BLaER1 treated with 17β-estradiol and CSF1 and Interleukin-3, amounts not matched to agents 10 nM and 100 nM (cell line): ENCODE results near the gene CCDC85A.

ENCODE experiments used
- H3K27ac ChIP-seq, 11 experiments: shearing (Covaris generic); formaldehyde crosslinking; 2 replicates each; pipeline ENCODE4 v1.8.1; 2022
- H3K27me3 ChIP-seq, 11 experiments: shearing (Covaris generic); formaldehyde crosslinking; 2 replicates each; pipeline ENCODE4 v1.8.1; 2022
- H3K36me3 ChIP-seq, 11 experiments: shearing (Covaris generic); formaldehyde crosslinking; 2 replicates each; pipeline ENCODE4 v1.8.1; 2022
- H3K4me1 ChIP-seq, 10 experiments: shearing (Covaris generic); formaldehyde crosslinking; 2 replicates each; pipeline ENCODE4 v1.8.1; 2022
- H3K4me2 ChIP-seq, 11 experiments: shearing (Covaris generic); formaldehyde crosslinking; 2 replicates each; pipeline ENCODE4 v1.8.1; 2022
- H3K4me3 ChIP-seq, 10 experiments: shearing (Covaris generic); formaldehyde crosslinking; 2 replicates each; pipeline ENCODE4 v1.8.1; 2022
- H3K9ac ChIP-seq, 11 experiments: shearing (Covaris generic); formaldehyde crosslinking; 2 replicates each; pipeline ENCODE4 v1.8.1; 2022
- H3K9me3 ChIP-seq, 11 experiments: shearing (Covaris generic); formaldehyde crosslinking; replicated peaks in 1 of 11; 2 replicates each; pipeline ENCODE4 v1.8.1; 2022
- H4K20me1 ChIP-seq, 11 experiments: shearing (Covaris generic); formaldehyde crosslinking; 2 replicates each; pipeline ENCODE4 v1.8.1; 2022
- Cebpa-rat ChIP-seq, 11 experiments: shearing (Covaris generic); IDR thresholded peaks; 2 replicates each; pipeline ENCODE4 v1.8.1; 2022

CCDC85A gene

DNA sequence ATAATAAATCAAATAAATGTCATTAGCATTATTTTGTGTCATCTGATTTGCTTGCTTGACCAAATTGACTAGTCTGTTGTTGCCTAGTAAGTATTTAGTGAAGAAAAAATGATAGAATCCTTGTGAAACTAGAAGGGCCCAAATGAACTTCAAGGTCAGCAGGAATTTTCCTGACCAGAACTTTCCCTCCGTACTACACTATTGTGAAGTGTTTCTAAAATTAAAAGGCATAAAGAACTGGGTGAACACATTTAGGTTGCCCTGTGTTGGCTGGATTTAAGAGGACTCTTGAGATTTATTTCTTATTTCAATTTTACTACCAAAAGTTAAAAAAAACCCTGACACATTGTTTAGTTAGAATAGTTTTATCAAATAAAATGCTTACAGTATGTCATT is 142.6 kb downstream of the CCDC85A start:
- no peak for TF ChIP-seq Cebpa-rat (IDR thresholded peaks at IDR 0.05)
- H3K4me3 ChIP-seq = no peak overlapping the region
- no peaks in the 10 kb centered on the region for H3K36me3 ChIP-seq
- no peaks in the 10 kb centered on the region for H3K9me3 ChIP-seq
- no peaks in the 10 kb centered on the region for H3K27me3 ChIP-seq
- H3K9ac ChIP-seq = no peak overlapping the region
- no peaks in the 10 kb centered on the region for H3K4me1 ChIP-seq
- no peaks in the 10 kb centered on the region for H4K20me1 ChIP-seq
- no peak overlapping the region for H3K4me2 ChIP-seq
- H3K27ac ChIP-seq = no peak overlapping the region

DNA sequence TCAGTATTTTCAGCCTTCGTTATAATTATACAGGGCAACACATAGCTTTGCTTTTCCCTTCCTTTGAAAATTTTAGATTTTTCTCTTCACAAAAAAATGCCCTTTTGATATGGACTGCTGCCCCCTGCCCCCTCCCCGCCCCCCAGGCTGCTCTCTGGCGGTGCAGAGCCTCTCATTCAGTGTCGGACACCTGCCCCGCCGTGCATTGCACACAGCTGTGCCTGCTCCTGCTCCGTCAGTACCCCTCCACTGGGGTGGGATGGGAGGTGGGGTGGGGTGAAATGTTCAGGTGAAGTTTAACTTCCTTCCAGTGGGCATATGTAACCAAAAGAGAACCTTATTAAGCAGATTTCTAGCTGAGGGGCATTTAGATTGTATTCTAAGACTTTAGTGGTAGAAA is 148.0 kb downstream of the CCDC85A start:
- H3K9me3 ChIP-seq = no peaks in the 10 kb centered on the region

DNA sequence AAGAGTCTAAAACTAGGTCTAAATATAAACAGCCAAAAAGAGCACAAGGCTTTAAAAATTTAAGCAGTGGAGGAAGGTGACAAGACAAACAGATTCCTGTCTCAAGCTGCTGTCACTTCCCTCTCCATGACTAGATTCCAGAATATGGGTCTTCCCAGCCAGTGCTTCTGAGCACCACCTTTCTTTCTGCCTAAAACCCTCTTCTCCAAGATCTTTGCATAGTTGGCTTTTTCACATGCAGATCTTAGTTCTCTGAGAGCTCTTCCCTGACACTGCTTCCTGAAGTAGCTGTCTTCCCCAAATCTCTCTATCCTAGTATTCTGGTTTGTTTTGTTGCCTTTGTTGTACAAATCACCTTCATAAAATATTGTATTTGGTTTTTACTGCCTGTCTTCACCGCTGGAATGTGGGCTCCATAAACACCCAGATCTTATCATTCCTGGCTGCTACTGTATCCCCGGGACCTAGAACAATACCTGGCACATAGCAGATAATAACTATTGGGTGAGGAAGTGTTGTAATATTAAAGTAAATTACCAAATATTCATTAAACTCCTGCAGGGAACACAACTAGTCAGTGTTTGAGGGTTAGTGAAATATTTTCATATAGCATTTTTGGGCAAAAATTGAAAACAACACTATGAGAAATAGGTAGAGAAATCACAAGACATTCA is 150.2 kb downstream of the CCDC85A start:
- no peak overlapping the region for H3K4me3 ChIP-seq
- H4K20me1 ChIP-seq = no peaks in the 10 kb centered on the region
- peaks cover 6 to 19% (median 11%) of the 10 kb centered on the region in 10 experiments for H3K4me1 ChIP-seq
- H3K27ac ChIP-seq = no peak overlapping the region
- no peaks in the 10 kb centered on the region for H3K9me3 ChIP-seq
- no peaks in the 10 kb centered on the region for H3K27me3 ChIP-seq
- no peak for TF ChIP-seq Cebpa-rat (IDR thresholded peaks at IDR 0.05)
- H3K9ac ChIP-seq = no peak overlapping the region
- no peak overlapping the region for H3K4me2 ChIP-seq
- H3K36me3 ChIP-seq = no peaks in the 10 kb centered on the region

More for the DNA sequence above, 148.0 kb downstream of the CCDC85A start:
- H4K20me1 ChIP-seq = no peaks in the 10 kb centered on the region
- H3K4me3 ChIP-seq = no peak overlapping the region
- H3K4me2 ChIP-seq = no peak overlapping the region
- peaks cover 0 to 10% (median 0%) of the 10 kb centered on the region in 10 experiments; a peak in 3 of 20 replicates for H3K4me1 ChIP-seq
- no peaks in the 10 kb centered on the region for H3K27me3 ChIP-seq
- no peak for TF ChIP-seq Cebpa-rat (IDR thresholded peaks at IDR 0.05)
- H3K36me3 ChIP-seq = no peaks in the 10 kb centered on the region
- H3K27ac ChIP-seq = no peak overlapping the region
- no peak overlapping the region for H3K9ac ChIP-seq

GRCh38 chr2:56334622-56335021 is 150.8 kb downstream of the CCDC85A start:
- Histone ChIP-seq H3K4me3 (no peak overlapping the region), H3K9me3 (no peaks in the 10 kb centered on the region), H3K4me2 (peak overlapping the region in 2 of 11 experiments; percentile 13 to 25; a peak in 3 of 22 replicates), H3K4me1 (peaks cover 7 to 20% (median 13%) of the 10 kb centered on the region in 10 experiments), H3K9ac (no peak overlapping the region), H3K27me3 (no peaks in the 10 kb centered on the region), H3K27ac (no peak overlapping the region), H4K20me1 (no peaks in the 10 kb centered on the region), H3K36me3 (no peaks in the 10 kb centered on the region)
- TF ChIP-seq Cebpa-rat (IDR thresholded peaks at IDR 0.05) = no peak

DNA sequence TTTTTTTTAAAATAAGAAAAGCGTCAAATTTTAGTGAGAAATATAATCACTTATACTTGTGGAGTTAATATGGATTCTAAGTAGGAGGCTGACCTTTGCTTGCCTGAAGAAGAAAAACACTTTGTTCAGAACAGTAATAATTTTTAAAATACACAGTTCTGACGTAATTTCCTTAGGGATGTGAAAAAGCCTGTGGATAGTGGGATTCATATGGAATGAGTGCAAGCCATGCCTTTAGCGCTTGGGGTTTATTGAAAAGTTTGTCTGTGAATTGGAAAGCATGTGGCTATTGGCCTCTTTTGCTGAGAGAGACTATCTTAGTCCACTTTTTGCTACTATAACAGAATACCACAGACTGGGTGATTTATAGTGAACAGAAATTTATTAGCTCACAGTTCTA is 151.3 kb downstream of the CCDC85A start:
- Histone ChIP-seq H3K9me3 (no peaks in the 10 kb centered on the region), H4K20me1 (no peaks in the 10 kb centered on the region), H3K4me3 (no peak overlapping the region), H3K4me1 (peaks cover 7 to 20% (median 13%) of the 10 kb centered on the region in 10 experiments), H3K27ac (no peak overlapping the region), H3K9ac (no peak overlapping the region), H3K4me2 (peak overlapping the region in 1 of 11 experiments; percentile 13; a peak in 1 of 22 replicates), H3K36me3 (no peaks in the 10 kb centered on the region), H3K27me3 (no peaks in the 10 kb centered on the region)
- no peak for TF ChIP-seq Cebpa-rat (IDR thresholded peaks at IDR 0.05)

DNA sequence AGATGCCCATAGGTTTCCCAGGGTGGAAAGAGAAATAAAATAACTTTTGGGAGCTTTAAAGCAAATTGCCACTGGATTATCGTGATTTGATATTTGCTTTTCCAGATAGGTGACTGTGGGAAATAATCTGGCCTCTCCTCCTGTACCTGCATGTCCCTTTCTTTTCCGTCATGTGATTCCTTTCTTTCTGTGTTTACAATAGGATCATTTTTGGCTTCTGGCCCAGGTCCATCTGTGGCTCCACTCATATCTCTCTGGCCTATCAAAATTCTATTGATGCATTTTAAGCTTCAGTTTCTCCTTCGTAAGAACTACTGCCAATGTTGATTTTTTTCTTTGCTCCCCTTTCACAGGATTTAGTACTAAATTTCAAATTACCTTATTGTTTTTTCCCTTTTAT is 153.6 kb downstream of the CCDC85A start:
- no peaks in the 10 kb centered on the region for H3K36me3 ChIP-seq
- no peak for TF ChIP-seq Cebpa-rat (IDR thresholded peaks at IDR 0.05)
- H3K27me3 ChIP-seq = no peaks in the 10 kb centered on the region
- H4K20me1 ChIP-seq = no peaks in the 10 kb centered on the region
- no peaks in the 10 kb centered on the region for H3K9me3 ChIP-seq
- peaks cover 7 to 20% (median 13%) of the 10 kb centered on the region in 10 experiments for H3K4me1 ChIP-seq
- H3K4me3 ChIP-seq = no peak overlapping the region
- H3K4me2 ChIP-seq = no peak overlapping the region
- no peak overlapping the region for H3K27ac ChIP-seq
- H3K9ac ChIP-seq = no peak overlapping the region

DNA sequence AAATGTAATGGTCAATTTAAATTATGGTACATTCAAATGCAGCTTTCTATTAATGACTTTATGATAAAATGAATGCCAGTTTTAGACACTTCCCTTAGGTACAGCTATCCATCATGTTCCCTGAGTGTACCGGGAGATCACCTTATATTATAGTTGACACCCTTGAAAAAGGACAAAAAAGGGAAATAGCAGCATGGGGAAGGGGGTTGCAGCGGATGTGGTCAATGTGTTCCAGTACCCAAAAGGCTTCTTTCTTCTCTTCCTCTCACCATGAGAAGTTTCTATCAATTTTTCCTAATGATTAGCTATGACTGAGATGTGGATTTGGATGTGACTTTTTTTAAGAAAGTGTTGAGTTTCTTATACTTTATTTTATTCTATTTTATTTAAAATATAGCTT is 154.4 kb downstream of the CCDC85A start:
- Histone ChIP-seq H3K4me3 (no peak overlapping the region), H3K27ac (no peak overlapping the region), H3K36me3 (no peaks in the 10 kb centered on the region), H3K27me3 (no peaks in the 10 kb centered on the region), H3K9me3 (no peaks in the 10 kb centered on the region), H3K4me1 (peaks cover 7 to 20% (median 13%) of the 10 kb centered on the region in 10 experiments), H3K4me2 (peak overlapping the region in 10 of 11 experiments; percentile 16 to 56 (median 44); a peak in 17 of 22 replicates), H3K9ac (no peak overlapping the region), H4K20me1 (no peaks in the 10 kb centered on the region)
- TF ChIP-seq Cebpa-rat (IDR thresholded peaks at IDR 0.05) = no peak

GRCh38 chr2:56344771-56345170 is 161.0 kb downstream of the CCDC85A start:
- Histone ChIP-seq H3K4me1 (no peaks in the 10 kb centered on the region), H3K27ac (no peak overlapping the region), H3K9ac (no peak overlapping the region)

DNA sequence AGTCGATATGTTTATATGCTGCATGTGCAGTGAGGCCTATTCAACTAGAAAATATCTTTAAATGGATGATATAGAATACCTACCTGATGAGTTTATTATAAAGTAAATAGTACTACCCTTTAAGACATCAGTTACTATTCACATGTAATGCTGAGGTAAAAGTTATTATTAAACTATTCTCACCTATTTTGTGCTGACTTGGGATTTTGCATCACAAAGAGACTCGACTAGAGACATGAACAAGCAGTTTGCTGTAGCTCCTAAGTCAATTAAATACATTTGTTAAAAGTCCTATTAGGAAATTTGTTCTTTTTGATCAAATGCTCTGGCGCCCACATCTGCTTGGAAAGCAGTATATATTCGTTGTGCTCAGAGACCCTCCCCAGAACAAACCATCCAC is 164.1 kb downstream of the CCDC85A start:
- Histone ChIP-seq H3K9ac (no peak overlapping the region), H3K4me3 (no peak overlapping the region), H3K4me1 (no peaks in the 10 kb centered on the region), H3K9me3 (no peaks in the 10 kb centered on the region), H4K20me1 (no peaks in the 10 kb centered on the region), H3K4me2 (no peak overlapping the region), H3K36me3 (no peaks in the 10 kb centered on the region), H3K27ac (no peak overlapping the region), H3K27me3 (no peaks in the 10 kb centered on the region)
- TF ChIP-seq Cebpa-rat (IDR thresholded peaks at IDR 0.05) = no peak

More at GRCh38 chr2:56344771-56345170, 161.0 kb downstream of the CCDC85A start:
- Histone ChIP-seq H3K4me3 (no peak overlapping the region), H4K20me1 (no peaks in the 10 kb centered on the region), H3K9me3 (no peaks in the 10 kb centered on the region), H3K36me3 (no peaks in the 10 kb centered on the region), H3K27me3 (no peaks in the 10 kb centered on the region), H3K4me2 (no peak overlapping the region)
- TF ChIP-seq Cebpa-rat (IDR thresholded peaks at IDR 0.05) = no peak
